ENCODE measurements around the gene HIPK2.

The HIPK2 gene

DNA sequence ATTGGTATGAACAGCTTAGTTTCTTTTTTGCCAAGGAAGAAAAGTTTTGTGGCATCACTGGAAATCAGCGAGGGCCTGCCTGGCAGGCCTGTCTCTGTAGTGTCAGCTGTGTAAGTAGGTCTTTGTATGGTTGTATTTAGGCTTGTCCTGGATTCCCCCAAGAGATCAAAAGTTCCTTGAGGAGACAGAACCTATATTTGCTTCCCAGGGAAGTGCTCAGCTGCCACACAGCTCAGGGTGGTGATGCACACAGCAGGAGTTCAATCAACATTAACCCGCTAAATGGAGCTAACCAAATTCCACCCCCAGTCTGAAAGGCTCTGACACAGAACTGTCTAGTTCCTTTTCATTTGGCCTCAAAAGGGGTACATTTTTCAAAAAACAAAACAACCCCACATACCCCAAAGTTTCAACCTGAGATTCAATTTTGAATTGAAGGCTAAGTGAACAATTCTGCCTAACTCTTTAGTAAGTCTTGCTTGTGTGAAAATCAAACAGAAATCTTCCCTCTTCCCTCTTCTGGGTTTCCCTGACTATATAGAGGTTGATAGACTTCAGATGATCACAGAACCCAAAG, 129.9 kb downstream of the HIPK2 start:
- peak in 1 of 6 experiments; percentile 27 for DNase-seq

DNA sequence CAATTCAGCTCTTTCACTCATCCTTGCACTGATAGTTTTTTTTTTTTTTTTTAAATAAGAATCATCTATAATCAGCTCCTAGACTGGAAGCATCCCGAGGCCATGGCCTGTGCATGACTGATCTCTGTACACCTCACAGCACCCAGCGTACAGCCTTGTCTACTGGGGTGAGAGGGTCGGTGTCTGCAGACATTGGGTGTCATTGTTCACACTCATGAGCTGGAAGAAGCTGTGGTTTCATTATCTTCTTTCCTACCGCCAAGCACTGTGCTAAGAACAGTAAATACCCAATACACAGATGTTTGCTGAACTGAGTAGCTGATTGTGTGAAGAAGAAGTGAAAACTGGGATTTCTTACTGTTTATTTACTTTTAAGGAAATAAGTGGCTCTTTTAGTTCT, 130.7 kb downstream of the HIPK2 start:
- no peak for DNase-seq

DNA sequence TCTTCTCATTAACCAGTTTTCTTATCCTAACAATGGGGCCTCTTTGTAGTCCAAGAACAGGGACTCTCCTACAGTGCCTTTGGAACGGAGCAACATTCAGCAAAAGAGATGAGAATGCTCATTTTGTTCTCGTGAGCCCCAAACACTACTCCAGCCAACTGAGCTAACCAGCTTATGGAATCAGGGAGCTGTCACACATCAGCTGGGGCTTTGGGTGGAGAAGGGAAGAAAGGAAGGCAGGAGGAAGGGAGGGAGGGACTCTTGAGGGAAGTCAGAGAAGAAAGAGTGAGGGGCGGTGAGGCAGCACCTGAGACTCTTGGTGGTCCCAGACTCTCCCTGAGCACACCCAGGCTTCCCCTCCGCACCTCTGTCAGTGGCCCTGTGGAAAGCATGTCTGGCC, 131.2 kb downstream of the HIPK2 start:
- no peak for DNase-seq

DNA sequence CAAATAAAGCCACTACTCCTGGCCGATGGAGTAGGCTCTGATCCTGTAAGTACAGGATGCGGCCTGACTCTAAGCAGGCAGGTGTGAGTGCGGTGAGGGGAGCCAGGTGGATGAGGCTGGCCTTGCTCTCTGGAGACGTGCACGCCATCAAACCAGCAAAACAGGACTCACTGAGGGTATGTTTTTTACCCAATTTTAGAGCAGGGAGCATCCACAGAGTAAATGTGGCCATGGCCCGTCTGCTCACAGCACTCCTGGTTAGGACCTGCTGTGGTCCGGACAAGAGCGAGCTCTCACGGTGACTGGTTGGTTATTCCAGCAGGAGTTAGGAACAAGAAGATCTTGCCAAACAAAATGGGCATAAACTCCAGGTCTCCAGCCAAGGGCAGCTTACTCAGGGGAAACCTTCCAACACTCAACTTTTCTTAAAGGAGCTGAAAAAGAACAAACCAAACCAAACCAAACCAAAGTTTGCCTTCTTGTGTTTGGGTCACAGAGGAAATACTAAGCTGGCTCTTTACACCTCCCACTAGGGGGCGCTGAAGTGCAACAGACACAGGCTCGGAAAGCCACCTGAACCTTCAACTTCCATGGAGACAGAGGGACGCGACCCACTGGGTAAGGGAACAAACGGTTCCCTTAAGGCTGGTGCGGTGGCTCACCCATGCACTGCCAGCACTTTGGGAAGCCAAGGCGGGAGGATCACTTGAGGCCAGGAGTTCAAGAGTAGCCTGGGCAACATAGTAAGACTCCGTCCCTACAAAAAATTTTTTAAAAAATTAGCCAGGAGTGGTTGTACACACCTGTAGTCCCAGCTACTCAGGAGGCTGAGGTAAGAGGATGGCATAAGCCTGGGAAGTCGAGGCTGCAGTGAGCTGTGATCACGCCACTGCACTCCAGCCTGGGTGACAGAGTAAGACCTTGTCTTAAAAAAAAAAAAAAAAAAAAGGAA, 131.9 kb downstream of the HIPK2 start:
- DNase-seq: peak; percentile 67 to 90 (median 77)

- peak in 3 of 6 experiments; percentile 17 to 63 (median 38) for DNase-seq
Measured at GRCh38 chr7:139643951-139644585, 133.7 kb downstream of the HIPK2 start.

- DNase-seq: no peak
Measured at GRCh38 chr7:139642283-139642682, 135.5 kb downstream of the HIPK2 start.

GRCh38 chr7:139641337-139641992, 136.3 kb downstream of the HIPK2 start:
- DNase-seq: no peak

GRCh38 chr7:139640681-139641080, 137.1 kb downstream of the HIPK2 start:
- no peak for DNase-seq

GRCh38 chr7:139639563-139639962, 138.2 kb downstream of the HIPK2 start:
- DNase-seq: no peak

- DNase-seq: peak; percentile 66 to 91 (median 78)
Measured at GRCh38 chr7:139635526-139636302, 142.1 kb downstream of the HIPK2 start.

- DNase-seq: no peak
Measured at GRCh38 chr7:139634087-139634486, 143.7 kb downstream of the HIPK2 start.

- DNase-seq: no peak
Measured at GRCh38 chr7:139631520-139632031, 146.2 kb downstream of the HIPK2 start.

DNA sequence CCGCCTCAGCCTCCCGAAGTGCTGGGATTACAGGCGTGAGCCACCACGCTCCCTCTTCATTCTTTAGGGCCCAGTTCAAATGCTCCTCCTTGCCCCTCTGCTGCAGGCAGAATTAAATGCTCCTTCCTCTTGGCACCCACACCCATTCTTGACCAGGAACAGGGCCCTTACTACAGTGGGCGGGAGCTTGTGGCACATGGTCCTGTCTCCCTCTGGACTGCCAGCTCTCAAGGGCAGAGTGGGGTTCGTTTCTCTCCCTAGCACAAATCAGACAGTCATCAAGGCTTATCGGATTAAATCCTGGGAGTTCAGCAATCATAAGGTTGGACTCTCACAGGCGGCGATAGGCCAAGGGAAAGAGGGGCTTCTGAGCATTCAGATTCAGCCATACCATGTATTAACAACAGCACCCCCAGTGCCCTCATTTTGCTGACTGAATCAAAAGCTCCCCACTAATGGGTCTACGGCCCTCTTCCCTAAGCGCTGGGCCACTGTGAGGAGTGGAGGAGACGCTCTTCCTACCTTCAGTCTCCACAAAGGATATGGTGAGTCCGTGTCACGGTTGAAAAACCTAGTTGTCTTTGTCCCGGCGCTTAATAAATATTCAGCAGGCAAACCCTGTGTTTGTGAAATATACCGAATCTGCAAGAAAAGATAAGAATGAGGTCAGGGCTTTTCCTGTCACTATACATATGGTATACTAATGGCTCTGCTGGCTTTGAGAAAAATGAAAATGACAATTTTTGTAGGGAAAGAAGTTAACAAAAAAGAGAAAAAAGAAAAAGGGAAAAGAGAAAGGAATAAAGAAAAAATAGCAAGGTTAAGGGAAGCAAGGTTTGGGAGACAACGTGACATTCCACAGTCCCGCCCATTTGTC, 146.9 kb downstream of the HIPK2 start:
- no peak for DNase-seq

GRCh38 chr7:139629392-139630082, 148.3 kb downstream of the HIPK2 start:
- no peak for DNase-seq

- DNase-seq: no peak
Measured at GRCh38 chr7:139627831-139628230, 150.0 kb downstream of the HIPK2 start.

DNA sequence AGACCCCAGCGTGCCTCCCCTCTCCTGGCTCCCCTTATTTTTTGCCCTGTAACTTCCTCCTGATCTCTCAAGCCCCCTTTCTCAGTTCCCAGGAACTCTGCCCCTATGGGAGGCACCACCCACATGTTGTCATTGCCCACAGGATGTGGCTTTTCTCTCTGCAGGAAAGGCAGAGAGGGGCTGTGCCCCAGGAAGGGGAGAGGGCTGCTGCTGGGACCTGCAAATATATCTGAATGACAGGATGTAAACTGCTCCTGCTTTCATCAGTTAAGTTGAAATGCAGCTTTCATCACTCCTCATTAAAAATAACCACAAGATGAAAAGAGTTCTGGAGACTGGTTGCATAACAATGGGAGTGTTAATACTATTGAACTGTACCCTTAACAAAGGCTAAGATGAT, 151.0 kb downstream of the HIPK2 start:
- peak in 3 of 6 experiments; percentile 52 to 62 (median 57) for DNase-seq

DNA sequence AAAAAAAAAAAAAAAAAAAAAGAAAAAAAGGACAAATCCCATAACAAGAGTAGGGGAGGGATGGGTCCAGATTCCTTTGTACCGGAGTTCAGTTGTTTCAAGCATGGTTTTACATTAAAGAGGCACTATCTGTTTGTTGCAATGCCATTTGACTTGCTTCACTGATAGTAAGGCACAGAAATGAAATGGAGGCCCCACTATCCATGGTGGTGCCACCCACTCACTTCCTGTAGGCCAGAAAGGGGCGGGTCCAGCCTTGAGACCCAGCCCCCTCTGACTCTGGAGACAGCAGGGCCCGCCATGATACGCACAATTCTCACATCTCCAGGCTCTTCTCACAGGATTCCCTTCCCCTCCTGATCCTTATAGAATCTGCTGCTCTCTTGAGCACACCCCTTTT, 154.3 kb downstream of the HIPK2 start:
- peak in 1 of 6 experiments; percentile 17 for DNase-seq

DNA sequence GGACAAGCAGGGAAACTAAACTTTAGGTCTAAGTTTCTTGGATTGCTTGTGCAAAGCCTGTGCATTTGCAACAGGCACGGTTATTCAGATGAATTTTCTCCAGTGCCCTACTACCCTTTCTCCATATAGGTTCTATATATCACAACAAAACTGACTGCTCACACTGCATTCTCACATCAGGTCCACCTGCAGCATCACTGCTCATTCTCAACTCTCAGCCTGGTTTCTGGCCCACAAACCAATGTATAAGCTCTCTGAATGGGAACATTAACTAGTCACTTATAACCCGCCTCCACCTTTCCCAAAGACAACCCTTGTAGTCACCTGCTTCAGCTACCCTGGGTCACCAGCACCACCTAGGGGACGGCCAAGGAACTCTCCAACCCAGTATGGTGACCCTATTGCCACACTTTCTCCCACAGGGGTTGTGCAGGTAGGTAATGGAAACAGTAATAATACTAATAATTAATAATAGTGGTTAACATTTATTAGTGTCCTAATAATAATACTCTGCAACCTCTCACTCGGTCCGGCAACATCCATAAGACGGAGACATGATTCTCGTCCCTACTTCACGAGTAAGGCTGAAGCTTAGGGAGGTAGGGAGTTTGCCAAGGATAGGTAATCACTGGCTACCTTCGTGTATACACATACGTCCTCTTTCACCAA, 157.0 kb downstream of the HIPK2 start:
- peak in 5 of 6 experiments; percentile 32 to 50 (median 42) for DNase-seq

- no peak for DNase-seq
Measured at GRCh38 chr7:139619367-139619657, 158.5 kb downstream of the HIPK2 start.

All from stimulated activated naive CD4-positive, alpha-beta T cell (primary cell).